Measurements from ENCODE around the gene SRCAP. TPM values are rescaled to one million over a fixed set of nuclear protein-coding genes. Genes with fewer than 3 reads are reported as not detected.

The SRCAP gene
- total RNA-seq, 1 experiment from 2014 or later = 11.4 TPM

- no peak for DNase-seq (ENCODE audit: low spot score)
Measured at GRCh38 chr16:30756781-30757100, 57.8 kb downstream of the SRCAP start.

- no peak for DNase-seq (ENCODE audit: low spot score)
Measured at GRCh38 chr16:30757316-30757715, 58.3 kb downstream of the SRCAP start.

- no peak for DNase-seq (ENCODE audit: low spot score)
Measured at GRCh38 chr16:30758988-30759491, 60.1 kb downstream of the SRCAP start.

- DNase-seq (ENCODE audit: low spot score) = no peak
Measured at GRCh38 chr16:30760001-30760559, 61.1 kb downstream of the SRCAP start.

GRCh38 chr16:30760577-30761426 lies 61.8 kb downstream of the SRCAP start:
- no peak for DNase-seq (ENCODE audit: low spot score)

- peak; percentile 38 for DNase-seq (ENCODE audit: low spot score)
Measured at GRCh38 chr16:30761427-30761927, 62.5 kb downstream of the SRCAP start.

GRCh38 chr16:30761928-30762902 lies 63.2 kb downstream of the SRCAP start, which contains the start of the genes CFAP119 and RNF40:
TSS of gene CFAP119 (minus strand) at chr16:30762062. CDS start at chr16:30761748, 314 bp downstream.
TSS of gene RNF40 (plus strand) at chr16:30762322. CDS start at chr16:30762546, 224 bp downstream.
- peak; percentile 99 for DNase-seq (ENCODE audit: low spot score)

GRCh38 chr16:30762991-30763725 lies 64.2 kb downstream of the SRCAP start:
- DNase-seq (ENCODE audit: low spot score) = no peak

GRCh38 chr16:30764086-30764485 lies 65.1 kb downstream of the SRCAP start:
- no peak for DNase-seq (ENCODE audit: low spot score)

- no peak for DNase-seq (ENCODE audit: low spot score)
Measured at GRCh38 chr16:30764816-30765465, 66.0 kb downstream of the SRCAP start.

GRCh38 chr16:30766206-30766932 lies 67.4 kb downstream of the SRCAP start:
- DNase-seq (ENCODE audit: low spot score) = no peak

- no peak for DNase-seq (ENCODE audit: low spot score)
Measured at GRCh38 chr16:30766933-30767284, 67.9 kb downstream of the SRCAP start.

GRCh38 chr16:30767767-30768465 lies 68.9 kb downstream of the SRCAP start:
- no peak for DNase-seq (ENCODE audit: low spot score)

- no peak for DNase-seq (ENCODE audit: low spot score)
Measured at GRCh38 chr16:30768583-30769181, 69.7 kb downstream of the SRCAP start.

- DNase-seq (ENCODE audit: low spot score) = no peak
Measured at GRCh38 chr16:30769379-30770089, 70.6 kb downstream of the SRCAP start.

GRCh38 chr16:30771726-30772125 lies 72.8 kb downstream of the SRCAP start:
- peak; percentile 56 for DNase-seq (ENCODE audit: low spot score)

GRCh38 chr16:30773826-30774225 lies 74.9 kb downstream of the SRCAP start:
- DNase-seq (ENCODE audit: low spot score) = no peak

Data from A172 (cell line).